Measurements from ENCODE around the gene GADD45B.

Gene GADD45B

GRCh38 chr19:2477141-2477710 is 1.3 kb downstream of the GADD45B start:
- peak overlapping the region; percentile 72; the same call in 1 of the 2 replicates for H3K27ac ChIP-seq
- no peak for TF ChIP-seq CTCF (conservative IDR thresholded peaks at IDR 0.05)

GRCh38 chr19:2477732-2478191 is 1.8 kb downstream of the GADD45B start:
- no peak for TF ChIP-seq CTCF (conservative IDR thresholded peaks at IDR 0.05)
- H3K27ac ChIP-seq: peak overlapping the region; percentile 82

GRCh38 chr19:2478278-2478755 is 2.4 kb downstream of the GADD45B start:
- H3K27ac ChIP-seq: peak overlapping the region; percentile 82
- TF ChIP-seq CTCF (conservative IDR thresholded peaks at IDR 0.05): peak; percentile 55

- H3K27ac ChIP-seq: peak overlapping the region; percentile 82
- no peak for TF ChIP-seq CTCF (conservative IDR thresholded peaks at IDR 0.05)
These were observed 3.0 kb downstream of the GADD45B start for GRCh38 chr19:2478756-2479555.

- no peak overlapping the region; the same call in 1 of the 2 replicates for H3K27ac ChIP-seq
- TF ChIP-seq CTCF (conservative IDR thresholded peaks at IDR 0.05): no peak
These were observed 3.7 kb downstream of the GADD45B start for GRCh38 chr19:2479556-2480194.

GRCh38 chr19:2481466-2481865 is 5.5 kb downstream of the GADD45B start:
- no peak overlapping the region for H3K27ac ChIP-seq
- TF ChIP-seq CTCF (conservative IDR thresholded peaks at IDR 0.05): no peak

Data from VCaP (cell line).